NK-92 treated with Interleukin-12 subunit alpha and Interleukin-12 subunit beta, amount 100 ng/mL, for 24 hours (cell line): ENCODE results near the gene POMT1.
A peak's percentile ranks its signal among the peaks of the same experiment; 100 is the strongest.
"Not testable (repeated sequence)": the region's sequence is repeated elsewhere in the genome, so short reads cannot be mapped to it uniquely, and the experiment has no call there.

Source experiments
- DNase-seq: peaks from one replicate; lab custom pipeline; 2025; lab: John Stamatoyannopoulos, UW

The POMT1 gene

GRCh38 chr9:131502781-131503625 lies at the start of gene POMT1:
Gene POMT1 (plus strand): TSS chr9:131502918. CDS start chr9:131504219, 1,301 bp downstream.
- DNase-seq = peak; percentile 71

- DNase-seq = no peak
Observed at GRCh38 chr9:131454028-131454427, 48.7 kb upstream of the POMT1 start.

GRCh38 chr9:131455655-131456054 lies 47.1 kb upstream of the POMT1 start:
- not testable (repeated sequence) for DNase-seq

- DNase-seq = no peak
Observed at GRCh38 chr9:131457746-131458145, 45.0 kb upstream of the POMT1 start.

- DNase-seq = no peak
Observed at GRCh38 chr9:131459056-131459455, 43.7 kb upstream of the POMT1 start.

GRCh38 chr9:131461166-131461565 lies 41.6 kb upstream of the POMT1 start:
- no peak for DNase-seq

GRCh38 chr9:131464354-131465000 lies 38.2 kb upstream of the POMT1 start:
- no peak for DNase-seq

GRCh38 chr9:131465401-131465800 lies 37.3 kb upstream of the POMT1 start:
- DNase-seq = no peak

- no peak for DNase-seq
Observed at GRCh38 chr9:131467214-131467935, 35.3 kb upstream of the POMT1 start.

- no peak for DNase-seq
Observed at GRCh38 chr9:131468031-131468430, 34.7 kb upstream of the POMT1 start.

GRCh38 chr9:131469356-131469755 lies 33.4 kb upstream of the POMT1 start:
- no peak for DNase-seq

- DNase-seq = no peak
Observed at GRCh38 chr9:131469951-131470350, 32.8 kb upstream of the POMT1 start.

- DNase-seq = no peak
Observed at GRCh38 chr9:131470581-131470991, 32.1 kb upstream of the POMT1 start.

GRCh38 chr9:131472085-131472484 lies 30.6 kb upstream of the POMT1 start:
- not testable (repeated sequence) for DNase-seq

- DNase-seq = no peak
Observed at GRCh38 chr9:131473198-131473885, 29.4 kb upstream of the POMT1 start.

- DNase-seq = no peak
Observed at GRCh38 chr9:131473891-131474290, 28.8 kb upstream of the POMT1 start.

- DNase-seq = no peak
Observed at GRCh38 chr9:131474711-131475110, 28.0 kb upstream of the POMT1 start.

GRCh38 chr9:131475111-131475955 lies 27.4 kb upstream of the POMT1 start:
- no peak for DNase-seq

GRCh38 chr9:131475956-131476776 lies 26.6 kb upstream of the POMT1 start:
- no peak for DNase-seq

GRCh38 chr9:131476777-131477345 lies 25.9 kb upstream of the POMT1 start:
- no peak for DNase-seq
